A673 (cell line): ENCODE data around the gene AMBRA1. TPM values are rescaled to one million over a fixed set of nuclear protein-coding genes. Genes with fewer than 3 reads are reported as not detected.

ENCODE experiments used
- BruUV-seq: library from RNA; stranded (reverse); fragments of 400-500 nt; replicated peaks from 2 replicates; lab custom pipeline; 2021; lab: Mats Ljungman, UMichigan
- CTCF ChIA-PET: fragments of 300-600 bp; sonication (Branson Sonifier 250); formaldehyde crosslinking; loops from one replicate; lab custom pipeline; 2022; ENCODE audit warnings: antibody characterized with exemption; lab: Charles Lee
- POLR2A ChIA-PET: fragments of 300-600 bp; sonication (Branson Sonifier 250); formaldehyde crosslinking; loops from one replicate; lab custom pipeline; 2022; ENCODE audit warnings: antibody characterized with exemption; ENCODE audit not compliant: low non-redundant PET; lab: Charles Lee
- DNase-seq: peaks from one replicate; pipeline ENCODE4 v3.0.0-alpha.2; 2015; ENCODE audit warnings: low spot score
- H3K27ac ChIP-seq: fragments of 200-600 bp; sonication (generic); 2 replicates; pipeline ENCODE4 v1.5.1; 2016; ENCODE audit warnings: mixed run types, low read depth, mild to moderate bottlenecking, mixed read lengths, antibody characterized with exemption, low read length; ENCODE audit not compliant: poor library complexity, severe bottlenecking
- H3K27me3 ChIP-seq: fragments of 200-600 bp; sonication (generic); replicated peaks from 2 replicates; pipeline ENCODE4 v1.6.1; 2017; ENCODE audit warnings: mixed run types, low read depth, mild to moderate bottlenecking, mixed read lengths, antibody characterized with exemption, low read length; ENCODE audit not compliant: insufficient read depth, poor library complexity
- H3K36me3 ChIP-seq: fragments of 200-600 bp; sonication (generic); 2 replicates; pipeline ENCODE4 v1.6.1; 2016; ENCODE audit warnings: mixed run types, mild to moderate bottlenecking, mixed read lengths, antibody characterized with exemption, low read length; ENCODE audit not compliant: insufficient read depth, poor library complexity, severe bottlenecking
- H3K4me1 ChIP-seq: fragments of 200-600 bp; sonication (generic); 2 replicates; pipeline ENCODE4 v1.6.1; 2017; ENCODE audit warnings: mixed run types, mild to moderate bottlenecking, mixed read lengths, antibody characterized with exemption, low read length; ENCODE audit not compliant: insufficient read depth, poor library complexity, severe bottlenecking
- H3K4me3 ChIP-seq: fragments of 200-600 bp; sonication (generic); 2 replicates; pipeline ENCODE4 v1.5.1; 2016; ENCODE audit warnings: low read depth, mixed run types, mild to moderate bottlenecking, mixed read lengths, low read length; ENCODE audit not compliant: poor library complexity, severe bottlenecking
- H3K9me3 ChIP-seq: fragments of 200-600 bp; sonication (generic); 2 replicates; pipeline ENCODE4 v1.6.1; 2016; ENCODE audit warnings: mixed run types, low read depth, mild to moderate bottlenecking, mixed read lengths, antibody characterized with exemption, low read length; ENCODE audit not compliant: poor library complexity, severe bottlenecking
- CTCF ChIP-seq: fragments of 300-800, 200-600 bp; sonication (generic); conservative IDR thresholded peaks from 2 replicates; pipeline ENCODE4 v1.5.1; 2017; ENCODE audit warnings: low read depth, mild to moderate bottlenecking, antibody characterized with exemption, low read length, moderate library complexity, mixed read lengths
- EZH2 ChIP-seq: fragments of 200-600 bp; sonication (generic); IDR thresholded peaks from 2 replicates; pipeline ENCODE4 v1.6.1; 2017; ENCODE audit warnings: borderline replicate concordance, low read depth, mild to moderate bottlenecking, mixed read lengths, antibody characterized with exemption, low read length; ENCODE audit not compliant: poor library complexity, severe bottlenecking
- intact Hi-C: fragments of 100-400 bp; cut with micrococcal nuclease; formaldehyde crosslinking; loops from one replicate; pipeline ENCODE4 v1.10.0; 2022; ENCODE audit not compliant: unreplicated experiment
- total RNA-seq: library from RNA; stranded (reverse); gene quantifications from 2 replicates; pipeline ENCODE4 v1.2.3, GENCODE V29; 2021

Gene AMBRA1
- total RNA-seq, 1 experiment from 2014 or later: 78.1 TPM

- CTCF ChIA-PET: no interaction called here
- intact Hi-C loops: no loop called here
- Histone ChIP-seq H3K27me3 (no peaks in the 10 kb centered on the region), H3K4me1 (peaks cover 19% of the 10 kb centered on the region), H3K9me3 (no peaks in the 10 kb centered on the region), H3K27ac (no peak overlapping the region), H3K36me3 (peaks cover 7% of the 10 kb centered on the region), H3K4me3 (no peak overlapping the region)
- POLR2A ChIA-PET: interaction anchor here (0.6 kb wide), 1 partner anchor 892 kb away, joined by 3 read pairs; no protein-coding TSS in a partner anchor
- TF ChIP-seq EZH2: no peak
- no peak for TF ChIP-seq CTCF
- DNase-seq: no peak
- no TSS peak for BruUV-seq
Observed at GRCh38 chr11:46417711-46418110, 176.1 kb downstream of the AMBRA1 start.

DNA sequence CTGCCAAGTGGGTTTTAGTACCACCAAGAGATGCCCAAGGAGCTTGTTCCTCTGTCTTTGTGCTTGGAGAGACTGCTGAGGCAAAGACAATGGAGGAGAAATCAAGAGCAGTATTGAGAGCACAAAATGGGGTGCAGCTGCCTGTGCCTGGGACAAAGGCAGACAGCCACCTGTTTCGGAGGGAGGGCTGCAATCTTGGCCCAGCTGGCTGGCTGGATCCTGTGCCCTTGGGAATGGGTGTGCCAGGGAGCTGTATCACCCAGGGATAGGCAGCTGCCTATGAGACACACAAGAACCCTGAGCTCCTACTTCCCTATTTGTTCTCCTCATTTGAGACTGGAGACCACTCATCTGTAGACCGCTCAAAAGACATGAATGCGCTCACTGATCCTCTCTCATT lies 178.9 kb downstream of the AMBRA1 start:
- Histone ChIP-seq H3K9me3 (no peaks in the 10 kb centered on the region), H3K4me1 (peaks cover 16% of the 10 kb centered on the region), H3K27me3 (no peaks in the 10 kb centered on the region), H3K36me3 (peaks cover 10% of the 10 kb centered on the region), H3K4me3 (no peak overlapping the region), H3K27ac (no peak overlapping the region)
- no peak for DNase-seq
- intact Hi-C loops: no loop called here
- CTCF ChIA-PET: interaction anchor here (1.4 kb wide), 1 partner anchor 22 kb away, joined by 4 read pairs; no protein-coding TSS in a partner anchor
- POLR2A ChIA-PET: no interaction called here
- no peak for TF ChIP-seq CTCF
- TF ChIP-seq EZH2: no peak
- no TSS peak for BruUV-seq

DNA sequence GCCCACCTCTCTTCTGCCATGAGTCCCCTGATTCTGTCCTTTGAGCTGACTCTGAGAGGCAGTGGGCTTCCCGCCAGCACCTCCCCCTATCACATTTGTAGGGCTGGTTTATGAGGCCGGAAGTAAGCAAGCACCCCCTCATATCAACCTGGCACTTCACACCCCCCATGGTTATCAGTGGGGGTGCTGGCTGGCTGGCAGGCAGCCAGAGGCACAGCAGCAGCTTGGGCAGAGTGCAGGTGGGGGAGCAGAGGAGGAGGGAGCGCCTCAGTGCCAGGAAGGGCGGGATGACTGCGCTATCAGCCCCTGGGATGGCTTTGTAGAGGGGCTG lies 179.4 kb downstream of the AMBRA1 start:
- peaks cover 12% of the 10 kb centered on the region for H3K36me3 ChIP-seq
- CTCF ChIA-PET: interaction anchor here (1.4 kb wide), 1 partner anchor 22 kb away, joined by 4 read pairs; no protein-coding TSS in a partner anchor
- POLR2A ChIA-PET: no interaction called here
- intact Hi-C loops: no loop called here
- no peaks in the 10 kb centered on the region for H3K9me3 ChIP-seq
- no peak for TF ChIP-seq EZH2
- TF ChIP-seq CTCF: no peak
- no peak overlapping the region for H3K27ac ChIP-seq
- no TSS peak for BruUV-seq
- peak; percentile 74 for DNase-seq
- H3K27me3 ChIP-seq: no peaks in the 10 kb centered on the region
- peaks cover 16% of the 10 kb centered on the region for H3K4me1 ChIP-seq
- H3K4me3 ChIP-seq: no peak overlapping the region
